Inferior parietal cortex (tissue), 1 donor: ENCODE results near the gene TGFBR1.

Source experiments
- DNase-seq: peaks from one replicate; pipeline ENCODE4 v3.0.0-alpha.2; 2016; ENCODE audit errors: extremely low spot score

The TGFBR1 gene

GRCh38 chr9:99171225-99172123, 66.6 kb downstream of the TGFBR1 start:
- no peak for DNase-seq

GRCh38 chr9:99172124-99173091, 67.5 kb downstream of the TGFBR1 start:
- no peak for DNase-seq

- peak; percentile 40 for DNase-seq
Observed at GRCh38 chr9:99173570-99174504, 68.9 kb downstream of the TGFBR1 start.

GRCh38 chr9:99176527-99177013, 71.7 kb downstream of the TGFBR1 start:
- no peak for DNase-seq

GRCh38 chr9:99177576-99178366, 72.9 kb downstream of the TGFBR1 start:
- DNase-seq: no peak

GRCh38 chr9:99178912-99179872, 74.3 kb downstream of the TGFBR1 start:
- no peak for DNase-seq

- no peak for DNase-seq
Observed at GRCh38 chr9:99180199-99180598, 75.3 kb downstream of the TGFBR1 start.

GRCh38 chr9:99180662-99181061, 75.7 kb downstream of the TGFBR1 start:
- no peak for DNase-seq

- no peak for DNase-seq
Observed at GRCh38 chr9:99181206-99181605, 76.3 kb downstream of the TGFBR1 start.

GRCh38 chr9:99181621-99182020, 76.7 kb downstream of the TGFBR1 start:
- DNase-seq: no peak

GRCh38 chr9:99182356-99182755, 77.4 kb downstream of the TGFBR1 start:
- no peak for DNase-seq

GRCh38 chr9:99183616-99184015, 78.7 kb downstream of the TGFBR1 start:
- DNase-seq: no peak

- no peak for DNase-seq
Observed at GRCh38 chr9:99184110-99184474, 79.2 kb downstream of the TGFBR1 start.

- DNase-seq: peak; percentile 95
Observed at GRCh38 chr9:99184475-99185347, 79.8 kb downstream of the TGFBR1 start.

- DNase-seq: no peak
Observed at GRCh38 chr9:99185348-99185632, 80.4 kb downstream of the TGFBR1 start.

- DNase-seq: no peak
Observed at GRCh38 chr9:99185934-99186333, 81.0 kb downstream of the TGFBR1 start.

GRCh38 chr9:99187311-99187710, 82.4 kb downstream of the TGFBR1 start:
- no peak for DNase-seq

- DNase-seq: no peak
Observed at GRCh38 chr9:99189186-99189585, 84.3 kb downstream of the TGFBR1 start.
